HepG2 (cell line): ENCODE data around the gene NKD1. TPM values are rescaled to one million over a fixed set of nuclear protein-coding genes. Genes with fewer than 3 reads are reported as not detected.

Source experiments
- NR2F2 ChIP-seq: IDR thresholded peaks from 2 replicates; pipeline ENCODE4 v1.6.1; 2012; ENCODE audit warnings: low read depth, inconsistent platforms, borderline replicate concordance
- NR2F6 ChIP-seq, 2 experiments: IDR thresholded peaks; 2 replicates each; pipeline ENCODE4 v1.6.1; 2016; ENCODE audit warnings: antibody characterized with exemption in 1 of 2, mild to moderate bottlenecking in 1 of 2
- RBFOX2 ChIP-seq: fragments of 200-400 bp; formaldehyde crosslinking; IDR thresholded peaks from 2 replicates; pipeline ENCODE4 v1.6.1; 2017; ENCODE audit warnings: low read depth, mild to moderate bottlenecking, low read length
- SIN3A ChIP-seq: IDR thresholded peaks from 2 replicates; pipeline ENCODE4 v1.6.1; 2011; ENCODE audit warnings: low read depth, mild to moderate bottlenecking, control low read depth, low read length, borderline replicate concordance
- TBL1XR1 ChIP-seq: fragments of 150-350 bp; IDR thresholded peaks from 2 replicates; pipeline ENCODE4 v1.6.1; 2014; ENCODE audit warnings: borderline replicate concordance, low read length; ENCODE audit not compliant: partially characterized antibody
- ZKSCAN1 ChIP-seq: fragments of 150-350 bp; IDR thresholded peaks from 2 replicates; pipeline ENCODE4 v1.6.1; 2014; ENCODE audit warnings: low read length
- ZNF142 ChIP-seq: sonication (generic); formaldehyde crosslinking; IDR thresholded peaks from 2 replicates; pipeline ENCODE4 v1.4.0; 2020; ENCODE audit warnings: missing genetic modification reagents
- ZNF383 ChIP-seq: sonication (generic); formaldehyde crosslinking; IDR thresholded peaks from 2 replicates; pipeline ENCODE4 v1.4.0; 2020; ENCODE audit warnings: missing genetic modification reagents, mild to moderate bottlenecking, borderline replicate concordance
- ZNF431 ChIP-seq: sonication (generic); formaldehyde crosslinking; IDR thresholded peaks from 2 replicates; pipeline ENCODE4 v1.9.0; 2022; ENCODE audit warnings: missing genetic modification reagents, low read depth, mild to moderate bottlenecking, borderline replicate concordance
- ZNF468 ChIP-seq: sonication (generic); formaldehyde crosslinking; IDR thresholded peaks from 2 replicates; pipeline ENCODE4 v1.8.0; 2022; ENCODE audit warnings: mild to moderate bottlenecking, moderate library complexity, missing genetic modification reagents
- ZNF710 ChIP-seq: sonication (generic); formaldehyde crosslinking; IDR thresholded peaks from 2 replicates; pipeline ENCODE4 v1.5.0; 2020; ENCODE audit warnings: mild to moderate bottlenecking, missing genetic modification reagents, borderline replicate concordance
- polyA plus RNA-seq, 8 experiments: library from polyadenylated mRNA; depleted of rRNA in 3 of 8; stranded (reverse) in 7 of 8; unstranded in 1 of 8; fragments of >200 nt; fragmentation: Illumina TruSeq in 4 of 8; extraction: Trizol in 4 of 8; gene quantifications; 2 replicates each; pipeline versions ENCODE4 v1.2.1 to v1.2.3, GENCODE V29; 2011 to 2016; ENCODE audit warnings: low read depth in 4 of 8, missing spikeins in 1 of 8, mixed read lengths in 1 of 8; ENCODE audit not compliant: insufficient read depth in 1 of 8
- total RNA-seq, 5 experiments: library from RNA; depleted of rRNA; stranded (reverse); fragments of >200 nt; fragmentation: Illumina TruSeq; extraction: Trizol; gene quantifications; 2 replicates each; pipeline ENCODE4 v1.2.3, GENCODE V29; 2016; ENCODE audit warnings: low read depth in 1 of 5

NKD1 gene
- total and polyA plus RNA-seq, 2 of the 13 experiments (the other 11 are each of a cell fraction or from before 2014, with no cell fraction given), result 70.4 to 121 TPM

- no peak for TF ChIP-seq ZNF468 (CRISPR knock-in tag)
- TF ChIP-seq TBL1XR1, result no peak
- no peak for TF ChIP-seq ZNF710 (CRISPR knock-in tag)
- no peak for TF ChIP-seq SIN3A
- no peak for TF ChIP-seq ZNF383
- no peak for TF ChIP-seq ZNF142 (CRISPR knock-in tag)
- no peak for TF ChIP-seq NR2F6 (IDR thresholded peaks at IDR 0.05)
- no peak for TF ChIP-seq NR2F6 (CRISPR knock-in tag; IDR thresholded peaks at IDR 0.05)
- TF ChIP-seq ZKSCAN1, result no peak
- TF ChIP-seq RBFOX2, result peak; percentile 83
- no peak for TF ChIP-seq ZNF431 (CRISPR knock-in tag)
- TF ChIP-seq NR2F2, result no peak
Observed at GRCh38 chr16:50573947-50574744, 25.9 kb downstream of the NKD1 start (continued).
